Loucy (cell line): ENCODE results near the gene C9orf50.

Experiments
- H2AFZ ChIP-seq: fragments of 200-600 bp; sonication (generic); 2 replicates; pipeline ENCODE4 v1.6.0; 2016; ENCODE audit warnings: antibody characterized with exemption, mild to moderate bottlenecking, low read length, moderate library complexity
- H3F3A ChIP-seq: fragments of 200-600 bp; 2 replicates; pipeline ENCODE4 v1.6.0; 2016; ENCODE audit warnings: antibody characterized with exemption, low read depth, mild to moderate bottlenecking
- H3K27me3 ChIP-seq: fragments of 200-600 bp; sonication (generic); 2 replicates; pipeline ENCODE4 v1.6.1; 2014; ENCODE audit warnings: low read length, mild to moderate bottlenecking; ENCODE audit not compliant: insufficient read depth, poor library complexity, severe bottlenecking
- H3K36me3 ChIP-seq: fragments of 200-600 bp; sonication (generic); 2 replicates; pipeline ENCODE4 v1.6.1; 2016; ENCODE audit warnings: low read length; ENCODE audit not compliant: insufficient read depth
- H3K4me1 ChIP-seq: fragments of 200-600 bp; sonication (generic); 2 replicates; pipeline ENCODE4 v1.5.1; 2014; ENCODE audit warnings: low read length, mild to moderate bottlenecking; ENCODE audit not compliant: insufficient read depth, poor library complexity, severe bottlenecking
- H3K4me2 ChIP-seq: fragments of 200-600 bp; sonication (generic); 2 replicates; pipeline ENCODE4 v1.6.0; 2014; ENCODE audit warnings: antibody characterized with exemption, low read length, low read depth, mild to moderate bottlenecking; ENCODE audit not compliant: poor library complexity, severe bottlenecking
- H3K4me3 ChIP-seq: fragments of 200-600 bp; sonication (generic); 2 replicates; pipeline ENCODE4 v1.5.1; 2014; ENCODE audit warnings: low read length, mild to moderate bottlenecking, mixed read lengths; ENCODE audit not compliant: poor library complexity, severe bottlenecking
- H3K79me2 ChIP-seq: fragments of 200-600 bp; sonication (generic); 2 replicates; pipeline ENCODE4 v1.6.1; 2014; ENCODE audit warnings: low read length; ENCODE audit not compliant: insufficient read depth
- H3K9ac ChIP-seq: fragments of 200-600 bp; sonication (generic); 2 replicates; pipeline ENCODE4 v1.6.0; 2014; ENCODE audit warnings: mild to moderate bottlenecking, low read depth, low read length, moderate library complexity; ENCODE audit not compliant: poor library complexity, severe bottlenecking
- H3K9me2 ChIP-seq: fragments of 200-600 bp; sonication (generic); replicated peaks from 2 replicates; pipeline ENCODE4 v1.6.1; 2016; ENCODE audit warnings: low read depth, low read length, mixed read lengths
- H3K9me3 ChIP-seq: fragments of 200-600 bp; sonication (generic); 2 replicates; pipeline ENCODE4 v1.6.1; 2014; ENCODE audit warnings: mild to moderate bottlenecking, antibody characterized with exemption, low read length, low read depth; ENCODE audit not compliant: insufficient read depth
- H4K20me1 ChIP-seq: fragments of 200-600 bp; sonication (generic); 2 replicates; pipeline ENCODE4 v1.6.0; 2014; ENCODE audit warnings: antibody characterized with exemption, low read length, mild to moderate bottlenecking; ENCODE audit not compliant: insufficient read depth, poor library complexity, severe bottlenecking
- CTCF ChIP-seq: fragments of 200-600 bp; sonication (generic); conservative IDR thresholded peaks from 2 replicates; pipeline ENCODE4 v1.5.1; 2014; ENCODE audit warnings: mild to moderate bottlenecking, antibody characterized with exemption, low read length
- EZH2phosphoT487 ChIP-seq: fragments of 200-600 bp; IDR thresholded peaks from 2 replicates; pipeline ENCODE4 v1.6.1; 2018; ENCODE audit warnings: antibody characterized with exemption, mild to moderate bottlenecking, moderate library complexity, borderline replicate concordance

The C9orf50 gene

GRCh38 chr9:129597355-129598088 lies 23.4 kb downstream of the C9orf50 start:
- H3F3A ChIP-seq: no peaks in the 10 kb centered on the region
- H3K9me2 ChIP-seq: no peaks in the 10 kb centered on the region
- H3K79me2 ChIP-seq: no peaks in the 10 kb centered on the region
- no peaks in the 10 kb centered on the region for H4K20me1 ChIP-seq
- H3K4me1 ChIP-seq: no peaks in the 10 kb centered on the region
- H3K9me3 ChIP-seq: no peaks in the 10 kb centered on the region
- no peak overlapping the region for H2AFZ ChIP-seq
- H3K4me3 ChIP-seq: no peak overlapping the region
- H3K27me3 ChIP-seq: no peaks in the 10 kb centered on the region
- H3K36me3 ChIP-seq: no peaks in the 10 kb centered on the region
- H3K4me2 ChIP-seq: no peak overlapping the region
- no peak for TF ChIP-seq CTCF
- no peak for TF ChIP-seq EZH2phosphoT487
- no peak overlapping the region for H3K9ac ChIP-seq

- Histone ChIP-seq H3K4me1 (no peaks in the 10 kb centered on the region), H3K9me2 (no peaks in the 10 kb centered on the region), H3K9me3 (no peaks in the 10 kb centered on the region), H3K27me3 (no peaks in the 10 kb centered on the region), H3F3A (no peaks in the 10 kb centered on the region), H3K4me2 (no peak overlapping the region), H3K4me3 (no peak overlapping the region), H3K9ac (no peak overlapping the region), H4K20me1 (no peaks in the 10 kb centered on the region), H3K36me3 (no peaks in the 10 kb centered on the region), H2AFZ (no peak overlapping the region), H3K79me2 (no peaks in the 10 kb centered on the region)
- TF ChIP-seq CTCF: no peak
- TF ChIP-seq EZH2phosphoT487: no peak
Observed at GRCh38 chr9:129596541-129597331, 24.2 kb downstream of the C9orf50 start.

DNA sequence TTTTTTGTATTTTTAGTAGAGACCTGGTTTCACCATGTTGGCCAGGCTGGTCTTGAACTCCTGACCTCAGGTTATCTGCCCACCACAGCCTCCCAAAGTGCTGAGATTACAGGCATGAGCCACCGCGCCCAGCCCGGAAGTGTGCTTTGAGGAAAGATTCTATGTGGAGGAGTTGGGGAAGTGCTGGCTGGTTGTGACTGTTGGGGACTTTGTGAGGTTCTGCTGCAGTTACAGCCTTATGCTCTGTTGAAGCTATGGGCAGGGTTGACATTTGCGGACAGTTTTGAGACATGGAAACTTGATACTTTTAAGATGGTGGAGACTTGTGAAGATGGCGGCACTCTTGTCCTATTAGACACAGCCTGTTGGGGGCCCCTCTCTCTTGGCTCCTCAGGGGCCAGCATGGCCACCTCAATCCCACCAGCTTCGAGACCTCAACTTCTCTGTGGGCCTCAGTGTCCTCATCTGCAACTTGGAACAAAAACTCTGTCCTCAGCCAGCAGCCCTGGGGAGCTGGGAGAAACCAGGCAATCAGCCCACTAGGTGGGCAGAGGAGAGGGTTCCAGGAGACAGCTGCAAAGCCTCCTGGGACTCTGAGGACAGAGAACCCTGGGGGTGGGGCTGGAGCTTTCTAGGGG lies 24.9 kb downstream of the C9orf50 start:
- no peaks in the 10 kb centered on the region for H3K4me1 ChIP-seq
- H3K9me3 ChIP-seq: no peaks in the 10 kb centered on the region
- H3K27me3 ChIP-seq: no peaks in the 10 kb centered on the region
- no peak overlapping the region for H3K9ac ChIP-seq
- H4K20me1 ChIP-seq: no peaks in the 10 kb centered on the region
- H3K4me3 ChIP-seq: no peak overlapping the region
- H3K4me2 ChIP-seq: no peak overlapping the region
- no peak overlapping the region for H2AFZ ChIP-seq
- TF ChIP-seq CTCF (no peak), EZH2phosphoT487 (no peak)
- no peaks in the 10 kb centered on the region for H3K79me2 ChIP-seq
- H3K36me3 ChIP-seq: no peaks in the 10 kb centered on the region
- no peaks in the 10 kb centered on the region for H3F3A ChIP-seq
- no peaks in the 10 kb centered on the region for H3K9me2 ChIP-seq
